Body of pancreas (tissue), 4 donors: ENCODE results near the gene TRAF1. TPM values are rescaled to one million over a fixed set of nuclear protein-coding genes. Genes with fewer than 3 reads are reported as not detected.

Source experiments
- ATAC-seq: fragments of 150-250 bp; one replicate; pipeline ENCODE4 v1.9.1; 2016
- DNase-seq, 4 donors: peaks; one replicate each; pipeline ENCODE4 v3.0.0-alpha.2; 2019
- H3K27ac ChIP-seq, 4 donors: fragments of 200-600 bp; sonication (generic); 1 replicate in 3 of 4; 2 replicates in 1 of 4; pipeline versions ENCODE4 v1.5.1 to v1.6.1; 2016 to 2019; ENCODE audit warnings: mild to moderate bottlenecking in 1 of 4, mixed read lengths in 1 of 4, moderate library complexity in 1 of 4
- H3K27me3 ChIP-seq, 2 donors: fragments of 200-600 bp; sonication (generic); one replicate each; pipeline ENCODE4 v1.6.0; 2016; ENCODE audit warnings: mild to moderate bottlenecking in 1 of 2
- H3K36me3 ChIP-seq, 2 donors: fragments of 200-600 bp; sonication (generic); replicated peaks in 1 of 2; 2 replicates each; pipeline ENCODE4 v1.5.1; 2016; ENCODE audit warnings: low read depth in 2 of 2; ENCODE audit not compliant: insufficient read depth in 1 of 2
- H3K4me1 ChIP-seq: fragments of 200-600 bp; sonication (generic); one replicate; pipeline ENCODE4 v1.6.0; 2016
- H3K4me3 ChIP-seq, 2 donors: fragments of 200-600 bp; sonication (generic); 1 replicate in 1 of 2; 2 replicates in 1 of 2; pipeline ENCODE4 v1.5.1; 2016 to 2019
- H3K9me3 ChIP-seq, 3 donors: fragments of 200-600 bp; sonication (generic); 1 replicate in 2 of 3; 2 replicates in 1 of 3; pipeline ENCODE4 v1.5.1; 2016
- CTCF ChIP-seq, 7 experiments: fragments of 450-650 bp in 4 of 7; fragments of 200-600 bp in 3 of 7; sonication (generic) in 3 of 7; IDR thresholded peaks; one replicate each; pipeline ENCODE4 v1.5.1; 2016 to 2019; ENCODE audit warnings: antibody characterized with exemption in 7 of 7
- POLR2A ChIP-seq, 3 donors: fragments of 450-650 bp; IDR thresholded peaks; one replicate each; pipeline ENCODE4 v1.6.1; 2016; ENCODE audit warnings: antibody characterized with exemption in 3 of 3, mild to moderate bottlenecking in 2 of 3
- WGBS, 2 donors: methylation state at CpG; one replicate each; pipeline ENCODE4 v1.1.5; 2017; 5-methylcytosine and 5-hydroxymethylcytosine counted together
- intact Hi-C: fragments of 100-400 bp; cut with DNase I; formaldehyde crosslinking; loops from one replicate; pipeline ENCODE4 v1.15.1; 2023
- total RNA-seq, 2 donors: library from RNA; depleted of rRNA; stranded (reverse); fragments of >200 nt; gene quantifications; one replicate each; pipeline ENCODE4 v1.1.0, GENCODE V29; 2016

The TRAF1 gene
- total RNA-seq, 2 donors from 2014 or later, result 4.4 to 8.2 TPM

- H3K9me3 ChIP-seq, result no peaks in the 10 kb centered on the region
- no peaks in the 10 kb centered on the region for H3K27me3 ChIP-seq
- no peak overlapping the region for H3K27ac ChIP-seq
- H3K4me3 ChIP-seq, result no peak overlapping the region
- no peaks in the 10 kb centered on the region for H3K4me1 ChIP-seq
- intact Hi-C loops, result loop anchor here (10.0 kb wide), 1 partner anchor 58 kb away; no protein-coding TSS in a partner anchor
- TF ChIP-seq CTCF (IDR thresholded peaks at IDR 0.05) (no peak), POLR2A (IDR thresholded peaks at IDR 0.05) (no peak)
- H3K36me3 ChIP-seq, result no peaks in the 10 kb centered on the region
- 85 to 89% methylated on average over 8 of the region's 8 CpGs for WGBS, 2 donors
- no peak for ATAC-seq
- DNase-seq, result no peak
Observed at GRCh38 chr9:120916991-120917880, 9.4 kb downstream of the TRAF1 start.

GRCh38 chr9:120916588-120916987 lies 10.0 kb downstream of the TRAF1 start:
- intact Hi-C loops, result loop anchor here (10.0 kb wide), 1 partner anchor 58 kb away; no protein-coding TSS in a partner anchor
- Histone ChIP-seq H3K4me3 (no peak overlapping the region), H3K27ac (no peak overlapping the region), H3K36me3 (no peaks in the 10 kb centered on the region), H3K4me1 (no peaks in the 10 kb centered on the region), H3K27me3 (no peaks in the 10 kb centered on the region), H3K9me3 (no peaks in the 10 kb centered on the region)
- 39 to 41% methylated on average over 3 of the region's 3 CpGs for WGBS, 2 donors
- ATAC-seq, result peak; percentile 68
- DNase-seq, result peak; percentile 43 to 63 (median 58)
- TF ChIP-seq POLR2A (IDR thresholded peaks at IDR 0.05) (no peak), CTCF (IDR thresholded peaks at IDR 0.05) (peak in 2 of 7 experiments; percentile 7 to 13)

GRCh38 chr9:120915854-120916470 lies 10.6 kb downstream of the TRAF1 start:
- ATAC-seq, result no peak
- no peak for DNase-seq

GRCh38 chr9:120914953-120915352 lies 11.6 kb downstream of the TRAF1 start:
- no peaks in the 10 kb centered on the region for H3K4me1 ChIP-seq
- no peak for ATAC-seq
- H3K36me3 ChIP-seq, result no peaks in the 10 kb centered on the region
- no peak overlapping the region for H3K27ac ChIP-seq
- H3K27me3 ChIP-seq, result no peaks in the 10 kb centered on the region
- intact Hi-C loops, result loop anchor here (10.0 kb wide), 1 partner anchor 60 kb away; no protein-coding TSS in a partner anchor
- no peak overlapping the region for H3K4me3 ChIP-seq
- no peak for TF ChIP-seq CTCF (IDR thresholded peaks at IDR 0.05)
- no peak for TF ChIP-seq POLR2A (IDR thresholded peaks at IDR 0.05)
- 90 to 92% methylated on average over 6 of the region's 6 CpGs for WGBS, 2 donors
- H3K9me3 ChIP-seq, result no peaks in the 10 kb centered on the region
- no peak for DNase-seq

More at GRCh38 chr9:120915854-120916470, 10.6 kb downstream of the TRAF1 start:
- Histone ChIP-seq H3K9me3 (no peaks in the 10 kb centered on the region), H3K27me3 (no peaks in the 10 kb centered on the region), H3K4me1 (no peaks in the 10 kb centered on the region), H3K27ac (no peak overlapping the region), H3K4me3 (no peak overlapping the region), H3K36me3 (no peaks in the 10 kb centered on the region)
- intact Hi-C loops, result loop anchor here (10.0 kb wide), 1 partner anchor 59 kb away; no protein-coding TSS in a partner anchor
- TF ChIP-seq CTCF (IDR thresholded peaks at IDR 0.05) (no peak), POLR2A (IDR thresholded peaks at IDR 0.05) (no peak)
- 77 to 85% methylated on average over 5 of the region's 5 CpGs for WGBS, 2 donors
